PFSK-1 (cell line): ENCODE results near the gene ESYT2.

Experiments used
- FOXP2 ChIP-seq: optimal IDR thresholded peaks from 2 replicates; pipeline ENCODE3; 2011; ENCODE audit warnings: borderline replicate concordance, control low read depth, inconsistent platforms; ENCODE audit not compliant: insufficient read depth; ENCODE audit errors: extremely low read length, extremely low read depth
- POLR2AphosphoS5 ChIP-seq: IDR thresholded peaks from 2 replicates; pipeline ENCODE4 v1.6.1; 2012; ENCODE audit warnings: low read depth, mild to moderate bottlenecking, control low read depth, low read length, moderate library complexity
- REST ChIP-seq, 2 experiments: IDR thresholded peaks; 2 replicates each; pipeline versions ENCODE4 v1.6.1 to v1.8.0; 2011 to 2012; ENCODE audit warnings: low read depth in 2 of 2, low read length in 2 of 2, control low read depth in 1 of 2, inconsistent platforms in 1 of 2, mild to moderate bottlenecking in 1 of 2, moderate library complexity in 1 of 2; ENCODE audit not compliant: insufficient read depth in 1 of 2
- SIN3A ChIP-seq: IDR thresholded peaks from 2 replicates; pipeline ENCODE4 v1.6.1; 2012; ENCODE audit warnings: mild to moderate bottlenecking, low read length, moderate library complexity, borderline replicate concordance; ENCODE audit not compliant: insufficient read depth
- TAF1 ChIP-seq: IDR thresholded peaks from 2 replicates; pipeline ENCODE4 v1.6.1; 2012; ENCODE audit warnings: low read length, control low read depth, borderline replicate concordance; ENCODE audit not compliant: insufficient read depth

Gene ESYT2

DNA sequence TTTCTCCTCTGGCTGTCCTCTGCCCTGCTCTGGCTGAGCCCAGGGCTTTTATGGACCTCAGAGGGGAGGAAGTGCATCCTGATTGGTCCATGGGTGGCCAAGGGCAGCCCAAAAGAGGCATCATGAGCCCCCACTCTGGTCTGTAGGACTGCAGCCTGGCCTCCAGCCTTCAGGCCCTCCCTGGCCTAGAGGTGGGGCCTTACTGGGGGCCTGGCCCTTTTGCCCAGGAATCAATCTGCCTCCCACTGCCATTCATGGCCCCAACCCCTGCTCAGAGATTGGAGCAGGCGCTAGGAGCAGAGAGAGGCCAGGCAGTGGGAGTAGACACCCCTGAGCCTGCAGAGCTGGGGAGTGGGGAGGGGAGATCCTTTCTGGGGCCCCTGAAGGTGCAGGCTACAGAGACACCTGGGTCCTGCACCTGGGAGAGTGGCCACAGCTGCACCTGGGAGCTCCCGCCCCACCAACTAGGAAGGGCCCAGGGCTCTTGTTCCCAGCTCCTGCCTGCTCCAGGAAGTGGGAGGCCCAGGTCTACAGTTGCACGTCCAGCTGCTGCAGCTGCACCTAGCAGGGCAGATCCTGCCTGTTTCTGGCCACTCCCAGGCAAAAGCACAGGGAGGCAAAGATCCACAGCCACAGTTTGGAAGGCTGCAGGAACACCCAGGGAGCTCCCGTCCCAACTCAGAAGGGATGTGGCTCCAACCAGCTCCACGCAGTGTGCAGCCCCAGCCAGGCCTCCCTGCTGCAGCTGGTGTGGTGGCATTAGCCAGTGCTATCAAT, 20.6 kb upstream of the ESYT2 start:
- TF ChIP-seq SIN3A (no peak), FOXP2 (no peak), REST (IDR thresholded peaks at IDR 0.05; ENCODE audit: insufficient read depth in 1 of 2, low read depth in 2 of 2, low read length in 2 of 2) (no peak)

DNA sequence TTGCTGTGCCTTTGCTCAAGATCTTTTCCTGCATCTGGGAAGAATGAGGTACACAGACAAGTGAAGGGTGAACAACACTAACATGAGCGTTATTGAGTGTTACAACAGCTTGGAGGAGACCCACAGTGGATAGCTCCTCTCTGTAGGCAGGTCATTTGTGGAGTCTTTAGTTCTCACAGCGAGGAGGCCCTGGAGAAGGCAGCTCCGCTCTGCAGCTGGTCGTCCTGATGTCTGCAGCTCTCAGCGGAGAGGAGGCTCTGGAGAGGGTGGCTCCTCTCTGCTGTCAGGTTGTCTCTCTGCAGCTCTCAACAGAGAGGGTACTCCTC, 20.1 kb upstream of the ESYT2 start:
- no peak for TF ChIP-seq POLR2AphosphoS5
- TF ChIP-seq SIN3A: no peak
- no peak for TF ChIP-seq TAF1
- no peak for TF ChIP-seq REST (IDR thresholded peaks at IDR 0.05; ENCODE audit: insufficient read depth in 1 of 2, low read depth in 2 of 2, low read length in 2 of 2)

DNA sequence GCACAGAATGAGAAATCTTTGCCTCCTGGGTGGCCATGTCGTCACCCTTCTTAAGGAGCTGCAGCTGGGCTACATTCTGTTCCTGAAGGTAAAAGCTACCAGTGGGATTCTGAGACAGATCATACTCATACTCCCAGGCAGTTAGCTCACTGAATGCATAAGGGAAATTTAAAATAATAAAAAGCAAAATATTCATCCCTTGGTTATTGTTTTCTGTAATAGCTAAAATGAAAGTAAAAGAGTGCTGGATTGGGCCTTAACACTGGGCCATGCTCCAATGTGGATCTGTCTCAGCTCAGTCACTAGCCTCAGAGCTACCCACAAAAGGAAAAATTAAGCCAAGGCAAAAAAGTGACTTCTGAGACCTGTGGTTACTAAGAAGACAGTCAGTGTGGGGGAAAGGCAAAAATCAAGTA, 18.1 kb upstream of the ESYT2 start:
- TF ChIP-seq POLR2AphosphoS5: no peak

DNA sequence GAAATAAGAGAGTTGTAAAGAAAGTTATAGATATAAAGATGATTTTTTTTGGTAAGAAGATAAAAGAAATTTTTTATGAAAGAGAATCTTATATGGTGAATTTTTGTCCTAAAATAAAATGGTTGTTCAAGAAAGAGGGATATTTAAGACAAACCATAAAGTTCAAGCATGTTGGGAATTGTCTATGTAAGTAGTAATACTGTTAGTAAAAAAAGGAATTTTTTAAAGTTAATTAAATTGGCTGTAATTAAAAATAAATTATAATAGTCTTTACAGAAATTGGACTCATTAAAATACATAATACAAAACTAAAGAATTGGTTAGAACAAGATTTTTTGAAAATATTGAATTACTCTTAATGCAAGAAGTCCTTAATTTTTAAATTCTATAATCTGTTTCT, 17.0 kb upstream of the ESYT2 start:
- TF ChIP-seq SIN3A (no peak), TAF1 (no peak), REST (IDR thresholded peaks at IDR 0.05; ENCODE audit: insufficient read depth in 1 of 2, low read depth in 2 of 2, low read length in 2 of 2) (no peak), POLR2AphosphoS5 (no peak), FOXP2 (no peak)

DNA sequence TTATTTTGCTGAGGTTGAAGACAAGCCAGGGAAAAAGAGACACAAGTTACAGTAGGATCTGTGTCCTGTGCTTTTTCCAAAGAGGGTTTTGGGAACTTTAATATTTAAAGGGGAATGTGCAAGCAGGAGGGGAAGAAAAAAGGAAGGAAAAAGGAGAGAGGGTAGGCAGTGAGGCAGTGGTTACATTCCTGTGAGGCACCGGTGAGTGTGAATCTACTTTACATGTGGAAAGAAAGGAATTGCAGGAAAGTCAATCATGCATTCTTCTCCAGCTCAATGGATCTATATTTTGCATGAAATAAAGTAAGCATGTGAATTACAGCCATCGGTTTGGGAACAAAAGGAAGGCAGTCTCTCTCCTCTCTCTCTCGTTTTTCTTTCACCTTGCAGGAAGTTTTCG, 14.5 kb upstream of the ESYT2 start:
- TF ChIP-seq REST (IDR thresholded peaks at IDR 0.05; ENCODE audit: insufficient read depth in 1 of 2, low read depth in 2 of 2, low read length in 2 of 2) (no peak), TAF1 (no peak), FOXP2 (no peak), POLR2AphosphoS5 (no peak), SIN3A (no peak)

- no peak for TF ChIP-seq POLR2AphosphoS5
- no peak for TF ChIP-seq FOXP2
- no peak for TF ChIP-seq REST (IDR thresholded peaks at IDR 0.05; ENCODE audit: insufficient read depth in 1 of 2, low read depth in 2 of 2, low read length in 2 of 2)
- no peak for TF ChIP-seq TAF1
- TF ChIP-seq SIN3A: no peak
Measured at GRCh38 chr7:158842486-158842885, 13.2 kb upstream of the ESYT2 start.
